Neuron (in vitro differentiated cells): ENCODE results near the gene SLIRP.

Experiments
- H2AFZ ChIP-seq: one replicate; pipeline ENCODE4 v1.6.1; 2013; ENCODE audit warnings: low read depth, mild to moderate bottlenecking, inconsistent platforms, low read length, moderate library complexity
- H3K27me3 ChIP-seq: one replicate; pipeline ENCODE4 v1.6.1; 2013; ENCODE audit warnings: low read length; ENCODE audit not compliant: insufficient read depth
- H3K36me3 ChIP-seq: one replicate; pipeline ENCODE4 v1.6.1; 2013; ENCODE audit warnings: low read length; ENCODE audit not compliant: insufficient read depth
- H3K4me1 ChIP-seq: one replicate; pipeline ENCODE4 v1.6.1; 2013; ENCODE audit warnings: low read length; ENCODE audit not compliant: insufficient read depth
- H3K4me3 ChIP-seq: 2 replicates; pipeline ENCODE4 v1.5.1; 2013; ENCODE audit warnings: mild to moderate bottlenecking, low read length, moderate library complexity
- H3K9me3 ChIP-seq: one replicate; pipeline ENCODE4 v1.6.1; 2013; ENCODE audit warnings: low read length

SLIRP gene

GRCh38 chr14:77760381-77761204, 52.7 kb downstream of the SLIRP start, which contains the start of gene SNW1:
Gene SNW1 (minus strand): TSS chr14:77761156. CDS start chr14:77761127, 29 bp downstream.
- Histone ChIP-seq H3K36me3 (peaks cover 19% of the 10 kb centered on the region), H3K4me1 (peaks cover 16% of the 10 kb centered on the region), H2AFZ (peak within 1 kb of the TSS; percentile 97), H3K4me3 (peak within 1 kb of the TSS; percentile 71), H3K9me3 (peaks cover 5% of the 10 kb centered on the region), H3K27me3 (no peaks in the 10 kb centered on the region)

GRCh38 chr14:77761205-77761931, 53.5 kb downstream of the SLIRP start:
- no peaks in the 10 kb centered on the region for H3K27me3 ChIP-seq
- peak overlapping the region; percentile 97 for H2AFZ ChIP-seq
- no peaks in the 10 kb centered on the region for H3K9me3 ChIP-seq
- peaks cover 15% of the 10 kb centered on the region for H3K36me3 ChIP-seq
- peak overlapping the region; percentile 71 for H3K4me3 ChIP-seq
- H3K4me1 ChIP-seq, result peaks cover 16% of the 10 kb centered on the region

- H3K4me1 ChIP-seq, result peaks cover 16% of the 10 kb centered on the region
- H3K4me3 ChIP-seq, result no peak overlapping the region
- H3K27me3 ChIP-seq, result no peaks in the 10 kb centered on the region
- no peak overlapping the region for H2AFZ ChIP-seq
- peaks cover 5% of the 10 kb centered on the region for H3K36me3 ChIP-seq
- H3K9me3 ChIP-seq, result no peaks in the 10 kb centered on the region
Observed at GRCh38 chr14:77763316-77763715, 55.4 kb downstream of the SLIRP start.

GRCh38 chr14:77763978-77764377, 56.1 kb downstream of the SLIRP start:
- H3K27me3 ChIP-seq, result no peaks in the 10 kb centered on the region
- H3K4me3 ChIP-seq, result no peak overlapping the region
- H3K36me3 ChIP-seq, result peaks cover 1% of the 10 kb centered on the region
- H3K9me3 ChIP-seq, result no peaks in the 10 kb centered on the region
- peaks cover 16% of the 10 kb centered on the region for H3K4me1 ChIP-seq
- no peak overlapping the region for H2AFZ ChIP-seq
